Measurements from ENCODE around the gene TNNC2. TPM values are rescaled to one million over a fixed set of nuclear protein-coding genes. Genes with fewer than 3 reads are reported as not detected.

TNNC2 gene
- polyA plus RNA-seq, 1 donor from 2014 or later = 3.8 TPM

DNA sequence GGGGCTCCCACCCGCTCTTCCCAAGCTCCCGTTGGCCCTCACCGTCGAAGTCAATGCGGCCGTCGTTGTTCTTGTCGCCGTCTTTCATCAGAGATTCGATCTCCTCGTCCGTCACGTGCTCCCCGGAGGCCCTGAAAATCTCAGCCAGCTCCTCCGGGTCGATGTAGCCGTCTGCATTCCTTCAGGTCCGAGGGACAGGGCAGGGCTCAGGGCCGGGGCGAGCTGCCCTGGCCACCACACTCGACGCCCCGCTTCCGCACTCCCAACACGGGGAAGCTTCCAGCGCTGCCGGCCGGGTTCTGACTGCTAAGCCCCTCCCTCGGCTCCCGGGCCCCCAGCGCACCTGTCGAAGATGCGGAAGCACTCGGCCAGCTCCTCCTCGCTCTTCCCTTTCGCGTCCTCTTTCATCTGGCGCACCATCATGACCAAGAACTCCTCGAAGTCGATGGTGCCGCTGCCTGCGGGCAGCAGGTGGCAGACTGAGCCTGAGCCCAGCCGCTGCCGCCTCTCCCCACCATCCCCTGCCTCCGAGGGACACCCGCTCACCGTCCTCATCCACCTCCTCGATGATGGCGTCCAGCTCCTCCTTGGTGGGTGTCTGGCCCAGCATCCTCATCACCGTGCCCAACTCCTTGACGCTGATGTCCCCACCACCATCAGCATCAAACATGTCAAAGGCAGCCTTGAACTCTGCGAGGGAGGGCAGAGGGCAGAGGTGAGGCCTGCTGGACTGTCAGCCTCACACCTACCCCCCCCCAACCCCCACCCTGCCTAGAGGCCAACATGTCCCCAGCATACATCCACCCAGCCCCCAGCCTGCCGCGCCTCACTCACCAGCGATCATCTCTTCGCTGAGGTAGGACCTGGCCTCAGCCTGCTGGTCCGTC is 2.9 kb downstream of the TNNC2 start:
- Histone ChIP-seq H3K9ac (ENCODE audit: low read length) (no peak overlapping the region), H2AFZ (ENCODE audit: low read depth, low read length) (no peak overlapping the region), H3K27ac (ENCODE audit: low read length) (no peak overlapping the region), H3K9me3 (ENCODE audit: low read length) (no peaks in the 10 kb centered on the region), H3K9me2 (ENCODE audit: insufficient read depth, low read length) (no peaks in the 10 kb centered on the region), H4K20me1 (ENCODE audit: insufficient read depth) (no peaks in the 10 kb centered on the region), H3K4me2 (ENCODE audit: low read length) (no peak overlapping the region), H3K4me3 (ENCODE audit: low read length) (no peak overlapping the region), H3F3A (ENCODE audit: insufficient read depth, low read length, poor library complexity, severe bottlenecking) (no peaks in the 10 kb centered on the region), H3K79me2 (replicated peaks; ENCODE audit: insufficient read depth, low read length) (no peaks in the 10 kb centered on the region), H3K27me3 (ENCODE audit: insufficient read depth, low read depth, low read length) (no peaks in the 10 kb centered on the region), H3K36me3 (ENCODE audit: insufficient read depth, low read length) (no peaks in the 10 kb centered on the region)
- TF ChIP-seq TAF1 (IDR thresholded peaks at IDR 0.05; ENCODE audit: low read depth) (no peak), MXI1 (conservative IDR thresholded peaks at IDR 0.05; ENCODE audit: poor library complexity, severe bottlenecking) (no peak), EP300 (conservative IDR thresholded peaks at IDR 0.05; ENCODE audit: poor library complexity, severe bottlenecking) (no peak), RAD21 (conservative IDR thresholded peaks at IDR 0.05) (peak; percentile 13), SMC3 (conservative IDR thresholded peaks at IDR 0.05; ENCODE audit: poor library complexity) (no peak)
- TF ChIP-seq, protein P1, sequence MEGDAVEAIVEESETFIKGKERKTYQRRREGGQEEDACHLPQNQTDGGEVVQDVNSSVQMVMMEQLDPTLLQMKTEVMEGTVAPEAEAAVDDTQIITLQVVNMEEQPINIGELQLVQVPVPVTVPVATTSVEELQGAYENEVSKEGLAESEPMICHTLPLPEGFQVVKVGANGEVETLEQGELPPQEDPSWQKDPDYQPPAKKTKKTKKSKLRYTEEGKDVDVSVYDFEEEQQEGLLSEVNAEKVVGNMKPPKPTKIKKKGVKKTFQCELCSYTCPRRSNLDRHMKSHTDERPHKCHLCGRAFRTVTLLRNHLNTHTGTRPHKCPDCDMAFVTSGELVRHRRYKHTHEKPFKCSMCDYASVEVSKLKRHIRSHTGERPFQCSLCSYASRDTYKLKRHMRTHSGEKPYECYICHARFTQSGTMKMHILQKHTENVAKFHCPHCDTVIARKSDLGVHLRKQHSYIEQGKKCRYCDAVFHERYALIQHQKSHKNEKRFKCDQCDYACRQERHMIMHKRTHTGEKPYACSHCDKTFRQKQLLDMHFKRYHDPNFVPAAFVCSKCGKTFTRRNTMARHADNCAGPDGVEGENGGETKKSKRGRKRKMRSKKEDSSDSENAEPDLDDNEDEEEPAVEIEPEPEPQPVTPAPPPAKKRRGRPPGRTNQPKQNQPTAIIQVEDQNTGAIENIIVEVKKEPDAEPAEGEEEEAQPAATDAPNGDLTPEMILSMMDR (IDR thresholded peaks at IDR 0.05; ENCODE audit: poor library complexity, severe bottlenecking) = peak; percentile 15
- TF ChIP-seq, protein P2, sequence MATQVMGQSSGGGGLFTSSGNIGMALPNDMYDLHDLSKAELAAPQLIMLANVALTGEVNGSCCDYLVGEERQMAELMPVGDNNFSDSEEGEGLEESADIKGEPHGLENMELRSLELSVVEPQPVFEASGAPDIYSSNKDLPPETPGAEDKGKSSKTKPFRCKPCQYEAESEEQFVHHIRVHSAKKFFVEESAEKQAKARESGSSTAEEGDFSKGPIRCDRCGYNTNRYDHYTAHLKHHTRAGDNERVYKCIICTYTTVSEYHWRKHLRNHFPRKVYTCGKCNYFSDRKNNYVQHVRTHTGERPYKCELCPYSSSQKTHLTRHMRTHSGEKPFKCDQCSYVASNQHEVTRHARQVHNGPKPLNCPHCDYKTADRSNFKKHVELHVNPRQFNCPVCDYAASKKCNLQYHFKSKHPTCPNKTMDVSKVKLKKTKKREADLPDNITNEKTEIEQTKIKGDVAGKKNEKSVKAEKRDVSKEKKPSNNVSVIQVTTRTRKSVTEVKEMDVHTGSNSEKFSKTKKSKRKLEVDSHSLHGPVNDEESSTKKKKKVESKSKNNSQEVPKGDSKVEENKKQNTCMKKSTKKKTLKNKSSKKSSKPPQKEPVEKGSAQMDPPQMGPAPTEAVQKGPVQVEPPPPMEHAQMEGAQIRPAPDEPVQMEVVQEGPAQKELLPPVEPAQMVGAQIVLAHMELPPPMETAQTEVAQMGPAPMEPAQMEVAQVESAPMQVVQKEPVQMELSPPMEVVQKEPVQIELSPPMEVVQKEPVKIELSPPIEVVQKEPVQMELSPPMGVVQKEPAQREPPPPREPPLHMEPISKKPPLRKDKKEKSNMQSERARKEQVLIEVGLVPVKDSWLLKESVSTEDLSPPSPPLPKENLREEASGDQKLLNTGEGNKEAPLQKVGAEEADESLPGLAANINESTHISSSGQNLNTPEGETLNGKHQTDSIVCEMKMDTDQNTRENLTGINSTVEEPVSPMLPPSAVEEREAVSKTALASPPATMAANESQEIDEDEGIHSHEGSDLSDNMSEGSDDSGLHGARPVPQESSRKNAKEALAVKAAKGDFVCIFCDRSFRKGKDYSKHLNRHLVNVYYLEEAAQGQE (IDR thresholded peaks at IDR 0.05; ENCODE audit: borderline replicate concordance) = no peak

DNA sequence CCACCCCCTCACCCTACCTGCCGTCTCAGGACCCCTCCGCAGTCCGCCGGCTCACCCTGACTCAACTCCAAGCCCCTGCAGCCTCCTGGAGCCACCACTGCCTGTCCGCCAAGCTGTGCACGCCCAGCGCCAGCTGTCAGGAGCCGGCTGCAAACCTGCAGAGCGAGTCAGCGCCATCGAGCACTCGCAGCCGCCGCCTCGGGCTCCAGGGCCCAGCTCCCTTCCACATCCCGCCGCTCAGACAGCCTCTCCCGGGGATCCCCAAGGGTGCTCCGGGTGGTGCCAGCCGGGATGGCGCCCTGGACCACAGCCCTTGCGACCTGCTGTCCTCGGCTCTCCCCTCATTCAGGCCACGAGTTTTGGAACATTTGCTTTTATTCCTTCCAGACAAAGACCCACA is 4.3 kb downstream of the TNNC2 start:
- no peak overlapping the region for H3K9ac ChIP-seq (ENCODE audit: low read length)
- H3K4me2 ChIP-seq (ENCODE audit: low read length) = no peak overlapping the region
- H3K79me2 ChIP-seq (replicated peaks; ENCODE audit: insufficient read depth, low read length) = no peaks in the 10 kb centered on the region
- H4K20me1 ChIP-seq (ENCODE audit: insufficient read depth) = no peaks in the 10 kb centered on the region
- no peaks in the 10 kb centered on the region for H3F3A ChIP-seq (ENCODE audit: insufficient read depth, low read length, poor library complexity, severe bottlenecking)
- no peak for TF ChIP-seq MXI1 (conservative IDR thresholded peaks at IDR 0.05; ENCODE audit: poor library complexity, severe bottlenecking)
- H3K36me3 ChIP-seq (ENCODE audit: insufficient read depth, low read length) = no peaks in the 10 kb centered on the region
- H3K9me3 ChIP-seq (ENCODE audit: low read length) = no peaks in the 10 kb centered on the region
- no peaks in the 10 kb centered on the region for H3K27me3 ChIP-seq (ENCODE audit: insufficient read depth, low read depth, low read length)
- no peak overlapping the region for H3K4me3 ChIP-seq (ENCODE audit: low read length)
- H3K27ac ChIP-seq (ENCODE audit: low read length) = no peak overlapping the region
- H2AFZ ChIP-seq (ENCODE audit: low read depth, low read length) = no peak overlapping the region
- no peaks in the 10 kb centered on the region for H3K9me2 ChIP-seq (ENCODE audit: insufficient read depth, low read length)

DNA sequence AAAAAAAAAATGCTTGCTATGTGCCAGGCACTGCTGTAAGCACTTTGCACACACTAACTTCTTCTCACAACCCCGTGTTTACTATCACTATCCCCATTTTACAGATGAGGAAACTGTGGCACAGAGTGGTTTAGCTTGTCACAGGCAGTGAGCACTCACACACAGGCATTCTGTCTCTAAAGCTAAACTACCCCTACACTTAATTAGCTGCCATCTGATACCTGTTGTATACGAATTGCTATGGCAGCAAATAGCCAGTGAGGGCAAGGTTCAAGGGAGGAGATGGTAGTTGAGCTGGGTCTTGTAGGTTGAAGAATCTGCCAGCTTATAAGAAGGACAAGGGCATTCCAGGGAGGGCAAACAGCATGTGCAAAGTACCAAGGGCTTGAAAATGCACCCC is 5.2 kb downstream of the TNNC2 start:
- Histone ChIP-seq H3K4me2 (ENCODE audit: low read length) (no peak overlapping the region), H2AFZ (ENCODE audit: low read depth, low read length) (no peak overlapping the region), H3K4me3 (ENCODE audit: low read length) (no peak overlapping the region), H3K9me2 (ENCODE audit: insufficient read depth, low read length) (no peaks in the 10 kb centered on the region), H3K36me3 (ENCODE audit: insufficient read depth, low read length) (no peaks in the 10 kb centered on the region), H3F3A (ENCODE audit: insufficient read depth, low read length, poor library complexity, severe bottlenecking) (no peaks in the 10 kb centered on the region), H3K9ac (ENCODE audit: low read length) (no peak overlapping the region), H3K79me2 (replicated peaks; ENCODE audit: insufficient read depth, low read length) (no peaks in the 10 kb centered on the region), H3K27ac (ENCODE audit: low read length) (no peak overlapping the region), H3K9me3 (ENCODE audit: low read length) (no peaks in the 10 kb centered on the region), H3K27me3 (ENCODE audit: insufficient read depth, low read depth, low read length) (no peaks in the 10 kb centered on the region), H4K20me1 (ENCODE audit: insufficient read depth) (no peaks in the 10 kb centered on the region)
- TF ChIP-seq RAD21 (conservative IDR thresholded peaks at IDR 0.05) (no peak), EZH2 (IDR thresholded peaks at IDR 0.05; ENCODE audit: borderline replicate concordance, insufficient read depth, low read length, poor library complexity, severe bottlenecking) (no peak), TAF1 (IDR thresholded peaks at IDR 0.05; ENCODE audit: low read depth) (no peak), MXI1 (conservative IDR thresholded peaks at IDR 0.05; ENCODE audit: poor library complexity, severe bottlenecking) (no peak), SMC3 (conservative IDR thresholded peaks at IDR 0.05; ENCODE audit: poor library complexity) (no peak), EP300 (conservative IDR thresholded peaks at IDR 0.05; ENCODE audit: poor library complexity, severe bottlenecking) (no peak)
- TF ChIP-seq, protein P1 (IDR thresholded peaks at IDR 0.05; ENCODE audit: poor library complexity, severe bottlenecking) = no peak
- TF ChIP-seq, protein P2 (IDR thresholded peaks at IDR 0.05; ENCODE audit: borderline replicate concordance) = no peak

Measured in neural cell (in vitro differentiated cells).